Brain pericyte (primary cell): Measurements from ENCODE around the gene KAZN.

Experiments used
- DNase-seq: peaks from one replicate; pipeline ENCODE4 v3.0.0-alpha.2; 2012; ENCODE audit warnings: low read depth, low spot score

KAZN gene

DNA sequence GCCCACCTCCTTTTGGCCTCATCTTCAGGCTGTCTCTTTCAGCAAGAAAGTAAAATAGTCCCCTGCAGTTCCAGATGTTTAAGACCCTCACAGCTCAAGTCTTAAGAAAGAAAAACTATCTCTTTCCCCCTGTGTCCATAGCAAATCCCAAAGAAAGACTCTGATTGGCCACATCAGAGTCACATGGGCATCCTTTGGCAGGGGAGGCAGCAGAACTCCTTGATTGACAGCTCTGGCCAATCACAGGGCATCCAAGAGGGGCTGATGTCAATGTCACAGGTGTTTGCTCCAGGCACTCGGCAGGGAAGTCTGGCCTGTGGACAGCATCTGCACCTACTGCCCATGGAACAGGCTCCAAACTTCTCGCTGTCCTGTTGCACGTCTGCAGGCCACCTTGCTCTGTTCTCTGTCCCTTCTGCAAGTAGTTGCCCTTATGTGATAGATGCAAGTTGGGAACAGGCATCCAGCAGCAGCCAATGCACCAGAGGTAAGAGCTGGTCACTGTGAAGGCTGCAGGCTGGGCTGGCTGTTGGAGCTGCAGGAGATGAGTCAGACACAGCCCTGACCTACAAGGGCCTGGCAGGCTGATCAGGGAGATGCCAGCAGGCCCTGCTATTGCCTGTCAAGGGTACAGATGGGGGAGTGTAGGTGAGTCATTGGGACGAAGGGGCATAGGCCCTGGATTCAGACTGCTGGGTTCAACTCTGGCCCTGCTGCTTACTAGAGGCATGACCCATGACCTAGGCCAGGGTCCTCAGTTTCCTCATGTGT lies 458.2 kb downstream of the KAZN start:
- DNase-seq = no peak

DNA sequence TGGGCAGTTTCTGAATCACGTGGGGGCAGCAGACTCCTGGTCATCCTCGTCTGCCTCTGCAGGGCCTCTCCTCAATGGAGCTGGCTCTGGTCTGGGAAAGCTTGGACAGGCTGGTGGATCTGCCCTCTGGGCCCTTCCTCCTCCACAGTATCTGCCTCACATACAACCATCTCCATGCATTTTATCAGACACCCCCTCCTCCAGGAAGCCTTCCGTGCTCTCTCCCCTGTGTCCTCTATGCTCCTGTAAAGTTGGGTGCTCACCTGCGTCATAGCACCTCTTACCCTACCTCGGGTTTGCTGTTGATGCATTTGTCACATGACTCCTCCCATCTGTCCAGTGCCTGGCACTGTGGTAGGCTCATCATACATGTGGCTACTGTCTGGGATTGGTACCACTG lies 459.3 kb downstream of the KAZN start:
- DNase-seq = no peak

DNA sequence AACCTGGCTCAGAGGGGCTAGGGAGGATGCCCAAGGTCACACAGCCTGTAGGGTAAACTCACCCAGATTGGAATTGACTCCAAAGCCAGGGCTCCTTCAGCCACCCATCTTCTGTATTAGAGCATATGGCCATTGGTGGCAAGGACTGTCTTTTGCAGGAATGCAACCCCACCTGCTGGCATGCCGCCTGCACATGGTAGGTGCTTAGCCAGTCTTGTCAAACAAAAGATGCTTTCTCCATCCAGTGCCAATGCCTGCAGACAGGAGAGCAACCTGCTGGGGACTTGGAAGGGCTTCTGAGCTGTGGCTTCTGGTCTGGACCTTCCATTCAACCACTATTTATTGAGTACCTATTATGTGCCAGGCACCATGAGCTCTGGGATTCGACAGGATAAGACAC lies 459.8 kb downstream of the KAZN start:
- no peak for DNase-seq

DNA sequence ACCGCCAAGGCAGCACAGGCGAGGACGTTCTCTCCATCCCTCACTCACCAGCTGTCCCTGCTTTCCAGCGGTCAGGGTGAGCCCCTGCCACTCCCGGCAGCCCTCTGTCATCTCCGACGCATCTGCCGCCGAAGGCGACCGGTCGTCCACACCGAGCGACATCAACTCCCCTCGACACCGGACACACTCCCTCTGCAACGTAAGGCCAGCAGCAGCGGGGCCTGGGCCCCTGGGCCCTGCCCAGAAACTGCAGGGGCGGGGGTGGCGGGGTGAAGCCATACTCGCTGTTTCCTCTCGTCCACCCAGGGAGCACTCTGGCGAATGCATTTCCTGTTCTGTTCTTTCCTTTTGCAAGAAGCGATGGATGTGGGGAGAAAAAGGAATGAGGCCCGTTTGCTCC lies 461.6 kb downstream of the KAZN start:
- no peak for DNase-seq

DNA sequence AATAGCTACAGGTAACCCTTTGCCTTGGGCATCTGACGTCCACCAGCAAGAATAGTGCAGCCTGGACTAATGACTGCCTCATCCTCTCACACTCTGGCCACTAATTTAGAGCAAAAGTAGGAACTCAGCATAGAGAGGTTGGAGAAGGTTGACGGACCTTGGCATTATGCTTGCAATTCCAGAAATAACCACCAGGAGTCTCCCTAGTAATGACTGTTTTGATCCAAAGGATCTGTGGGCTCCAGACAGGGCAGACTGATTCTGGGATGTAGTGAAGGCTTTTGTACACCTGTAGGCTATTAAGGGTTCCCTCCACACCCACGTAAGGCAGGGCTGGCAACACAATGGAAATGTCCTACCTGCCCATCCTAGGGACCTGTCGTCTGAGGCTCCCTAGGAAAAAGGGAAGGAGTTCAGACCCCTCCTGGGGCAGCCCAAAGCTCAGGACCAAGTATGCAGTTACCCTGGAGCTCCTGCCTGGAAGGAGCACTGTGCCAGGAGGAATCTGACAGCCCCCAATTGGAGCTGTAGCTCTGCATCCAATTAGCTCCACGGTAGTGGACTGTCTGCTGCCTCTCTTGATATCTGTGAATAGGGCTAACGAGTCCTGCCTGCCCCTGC lies 464.1 kb downstream of the KAZN start:
- DNase-seq = no peak

DNA sequence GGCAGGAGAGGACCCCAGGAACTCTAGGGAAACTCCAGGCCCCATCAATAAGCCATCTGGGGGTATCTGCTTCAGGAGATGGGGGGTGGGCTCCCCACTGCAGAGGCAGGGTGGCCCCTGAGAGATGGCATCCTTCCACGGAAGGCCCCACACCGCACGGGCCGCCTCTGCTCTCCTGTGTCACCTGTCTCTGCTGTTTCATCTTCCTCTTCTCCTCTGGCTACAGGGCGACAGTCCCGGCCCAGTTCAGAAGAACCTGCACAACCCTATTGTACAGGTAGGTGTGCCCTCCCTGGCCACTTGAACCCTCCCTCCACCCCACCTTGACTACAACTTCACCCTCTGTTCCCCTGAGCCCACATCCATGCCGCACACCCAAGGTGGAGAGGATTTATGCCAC lies 464.9 kb downstream of the KAZN start:
- no peak for DNase-seq

DNA sequence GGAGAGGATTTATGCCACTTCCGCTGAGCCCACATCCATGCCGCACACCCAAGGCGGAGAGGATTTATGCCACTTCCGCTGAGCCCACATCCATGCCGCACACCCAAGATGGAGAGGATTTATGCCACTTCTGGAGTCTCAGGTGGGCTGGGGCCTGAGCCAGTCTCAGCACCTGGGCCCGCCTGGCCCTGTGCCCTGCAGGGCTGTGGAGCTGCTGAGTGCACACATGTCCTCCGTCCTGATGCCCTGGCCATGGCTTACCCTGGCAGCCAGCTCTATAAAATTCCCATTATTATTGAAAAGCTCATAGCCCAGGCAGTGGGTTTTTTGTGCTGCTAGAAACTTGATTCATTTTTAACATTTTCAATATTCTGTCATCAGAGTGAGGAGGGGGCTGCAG lies 465.3 kb downstream of the KAZN start:
- DNase-seq = no peak

DNA sequence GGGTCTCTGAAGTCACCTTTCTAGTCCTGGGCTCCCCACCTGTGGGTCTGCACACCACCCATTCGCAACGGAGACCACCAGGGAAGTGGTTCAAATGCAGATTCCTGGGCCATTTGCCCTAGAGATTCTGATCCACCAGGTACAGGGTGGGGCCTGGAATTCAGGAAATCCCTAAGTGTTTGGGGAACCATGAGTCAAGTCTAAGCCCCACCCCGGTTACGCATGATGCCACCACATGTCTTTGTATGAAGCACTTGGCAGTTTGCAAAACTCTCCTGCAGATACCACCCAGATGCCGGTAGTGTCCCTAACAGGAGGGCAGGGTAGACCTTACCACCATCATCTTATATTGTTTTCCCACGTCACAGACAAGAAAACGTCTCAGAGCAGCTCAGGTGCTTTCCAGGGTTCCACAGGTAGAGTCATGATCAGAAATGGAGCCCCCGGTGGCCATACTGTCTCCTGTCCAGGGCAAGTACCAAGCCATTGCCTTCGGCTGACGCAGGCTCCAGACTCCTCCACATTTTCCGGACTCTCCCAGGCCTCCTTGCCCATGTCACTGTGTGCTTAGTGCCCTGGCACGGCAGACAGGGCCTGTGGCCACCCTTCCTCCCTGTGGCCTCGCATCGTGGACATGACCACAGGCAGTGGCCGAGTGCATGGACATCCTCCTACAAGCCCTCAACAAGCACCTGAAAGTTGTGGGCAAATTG lies 465.9 kb downstream of the KAZN start:
- no peak for DNase-seq

DNA sequence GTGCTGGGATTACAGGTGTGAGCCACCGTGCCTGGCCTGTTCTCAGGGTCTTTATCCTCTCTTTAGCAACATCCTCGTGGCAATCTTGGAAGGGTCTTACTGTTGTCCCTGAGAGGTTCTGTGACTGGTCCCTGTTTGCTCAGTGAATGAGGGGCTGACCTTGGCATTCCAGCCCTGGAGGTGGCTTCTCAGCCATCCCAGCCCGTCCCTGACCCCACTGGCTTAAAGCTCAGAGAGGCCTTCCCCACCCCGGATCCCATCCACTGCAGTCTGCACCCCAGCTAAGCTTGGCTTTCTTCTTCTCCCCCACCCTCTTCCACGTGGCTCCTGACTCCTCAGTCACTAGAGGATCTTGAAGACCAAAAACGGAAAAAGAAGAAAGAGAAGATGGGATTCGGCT lies 466.8 kb downstream of the KAZN start:
- DNase-seq = no peak

DNA sequence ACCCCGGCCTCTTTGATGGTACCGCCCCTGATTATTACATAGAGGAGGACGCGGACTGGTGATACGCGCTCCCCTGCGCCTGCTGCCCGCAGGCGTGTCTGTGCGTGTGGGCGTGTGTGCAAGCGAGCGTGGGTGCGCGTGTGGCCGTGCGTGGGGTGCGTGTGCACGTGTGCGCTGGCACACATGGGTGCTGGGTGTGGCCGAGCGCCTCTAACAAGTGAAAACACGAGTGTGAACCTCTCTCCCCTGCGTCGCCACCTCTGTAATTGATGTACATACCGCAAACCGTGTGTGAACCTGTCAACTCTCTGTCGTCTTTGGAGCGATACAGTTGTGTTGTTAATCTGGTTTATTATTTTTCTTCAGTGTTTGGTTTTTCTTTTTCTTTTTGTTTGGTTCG lies 467.3 kb downstream of the KAZN start:
- DNase-seq = no peak

DNA sequence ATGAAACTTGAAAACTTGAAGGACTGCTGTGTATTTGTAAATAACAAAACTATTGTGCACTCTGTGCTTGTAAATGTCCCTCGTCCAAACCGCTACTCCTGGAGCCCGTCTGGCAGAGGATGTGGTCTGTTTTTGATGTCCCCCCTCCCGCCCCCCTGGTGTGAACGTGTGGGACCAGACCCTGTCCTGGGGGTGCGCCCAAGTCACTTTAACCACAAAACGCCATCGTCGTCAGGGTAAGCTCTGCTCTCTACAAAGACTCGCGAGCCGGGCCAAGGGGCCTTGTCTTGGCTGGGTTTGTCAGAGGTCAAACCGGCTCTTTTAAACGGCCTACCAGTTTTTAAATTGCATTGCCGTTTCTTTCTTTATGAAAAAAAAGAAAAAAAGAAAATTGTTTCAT lies 467.7 kb downstream of the KAZN start:
- DNase-seq = no peak

DNA sequence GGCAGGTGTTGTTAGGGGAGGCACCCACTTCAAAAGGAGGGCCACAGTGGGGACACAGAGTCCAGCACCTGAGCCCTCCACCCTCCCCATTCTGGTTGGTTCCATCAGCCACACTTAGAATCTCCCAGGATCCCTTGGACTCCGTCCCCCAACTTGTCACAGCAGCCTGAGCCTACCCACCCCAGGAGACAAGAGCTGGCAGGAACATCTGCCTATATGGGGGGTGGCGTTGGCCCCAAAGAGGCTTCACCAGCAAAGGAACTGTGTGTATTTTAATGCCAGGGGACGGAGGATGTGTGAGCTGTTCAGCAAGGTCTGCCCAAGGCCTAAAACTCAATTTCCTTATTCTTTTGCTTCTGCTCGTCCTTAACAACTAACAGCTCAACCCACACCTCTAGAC lies 468.7 kb downstream of the KAZN start:
- DNase-seq = no peak

DNA sequence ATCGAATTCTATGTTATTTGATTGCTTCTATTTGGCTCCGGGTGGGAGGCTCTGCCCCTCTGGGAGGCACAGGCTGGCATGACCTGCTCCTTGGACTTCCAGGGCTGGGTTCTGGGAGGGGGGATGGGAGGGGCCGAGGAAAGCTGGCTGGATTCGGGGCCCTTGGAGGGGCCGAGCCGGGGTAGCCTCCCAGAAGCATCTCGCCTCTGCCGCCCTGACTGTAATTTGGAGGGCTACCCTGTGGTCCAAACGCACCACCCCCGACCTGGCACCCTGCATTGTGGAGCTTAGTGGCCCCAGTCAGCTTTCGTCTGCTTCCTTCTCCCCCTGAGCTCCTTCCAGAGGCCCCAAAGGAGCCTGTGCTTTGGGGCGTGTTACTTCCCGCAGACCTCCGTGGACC lies 469.7 kb downstream of the KAZN start:
- DNase-seq = no peak

DNA sequence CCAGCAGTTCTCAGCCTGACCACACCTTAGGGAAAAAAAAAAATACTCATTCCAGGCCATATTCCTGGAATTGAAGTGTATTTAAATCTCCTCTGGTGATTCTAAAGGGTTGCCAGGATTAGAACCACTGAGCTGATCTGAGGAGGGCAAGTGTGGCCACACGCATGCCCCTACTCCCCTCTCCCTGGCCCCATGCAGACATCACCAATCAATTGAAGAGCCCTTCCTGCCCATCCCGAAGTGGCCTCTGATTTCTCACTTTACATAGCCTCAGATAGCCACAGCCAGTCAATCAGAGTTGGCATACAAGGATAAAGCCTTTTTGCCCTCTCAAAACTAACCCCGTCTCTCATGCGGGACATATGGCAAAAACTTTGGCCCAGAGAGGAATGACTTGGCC lies 470.5 kb downstream of the KAZN start:
- DNase-seq = no peak

DNA sequence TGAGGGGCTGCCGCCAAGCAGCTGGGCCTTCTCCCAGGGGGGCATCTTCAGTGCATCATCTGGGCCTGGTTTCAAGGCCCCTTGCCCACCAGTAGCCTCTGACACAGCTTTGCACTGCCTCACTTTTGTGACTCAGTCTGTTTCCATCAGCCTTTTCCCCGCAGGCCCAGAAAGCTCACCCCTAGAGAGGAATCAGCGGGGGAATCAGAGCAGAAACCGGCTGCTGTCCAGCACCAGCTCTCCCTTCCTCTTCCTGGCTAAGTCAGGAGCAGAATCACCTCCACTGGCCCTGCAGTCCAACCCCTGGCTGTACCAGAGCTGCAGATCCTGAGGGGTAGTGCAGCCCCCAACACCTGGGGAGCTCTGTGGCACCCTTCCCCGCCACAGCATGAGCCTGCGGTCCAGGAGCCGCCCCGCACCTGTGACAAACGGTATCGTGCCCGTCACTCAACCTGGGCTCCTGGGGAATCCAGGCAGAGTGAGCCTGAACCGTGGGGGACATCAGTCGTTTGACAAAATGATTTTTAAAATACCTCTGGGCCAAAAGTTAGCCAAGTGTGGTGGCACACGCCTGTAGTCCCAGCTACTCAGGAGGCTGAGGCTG lies 471.8 kb downstream of the KAZN start:
- DNase-seq = no peak

DNA sequence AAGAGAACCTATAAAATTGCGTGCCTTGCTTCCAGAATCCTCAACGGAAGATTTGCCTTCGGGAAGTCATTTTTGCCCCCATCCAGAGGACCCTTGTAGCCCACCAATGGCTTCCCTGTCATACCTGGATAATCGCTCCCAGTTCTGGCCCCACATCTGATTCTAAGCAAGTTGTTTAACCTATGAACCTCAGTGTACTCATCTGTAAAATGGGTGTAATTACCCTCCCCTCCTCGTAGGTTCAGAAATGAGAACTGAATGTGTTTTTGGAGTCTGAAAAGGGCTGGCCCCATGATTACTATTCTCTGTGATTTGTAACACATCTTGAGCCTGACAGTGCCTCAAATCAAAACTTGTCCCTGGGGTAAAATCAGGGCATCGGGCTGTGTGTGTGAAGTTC lies 473.5 kb downstream of the KAZN start:
- no peak for DNase-seq

DNA sequence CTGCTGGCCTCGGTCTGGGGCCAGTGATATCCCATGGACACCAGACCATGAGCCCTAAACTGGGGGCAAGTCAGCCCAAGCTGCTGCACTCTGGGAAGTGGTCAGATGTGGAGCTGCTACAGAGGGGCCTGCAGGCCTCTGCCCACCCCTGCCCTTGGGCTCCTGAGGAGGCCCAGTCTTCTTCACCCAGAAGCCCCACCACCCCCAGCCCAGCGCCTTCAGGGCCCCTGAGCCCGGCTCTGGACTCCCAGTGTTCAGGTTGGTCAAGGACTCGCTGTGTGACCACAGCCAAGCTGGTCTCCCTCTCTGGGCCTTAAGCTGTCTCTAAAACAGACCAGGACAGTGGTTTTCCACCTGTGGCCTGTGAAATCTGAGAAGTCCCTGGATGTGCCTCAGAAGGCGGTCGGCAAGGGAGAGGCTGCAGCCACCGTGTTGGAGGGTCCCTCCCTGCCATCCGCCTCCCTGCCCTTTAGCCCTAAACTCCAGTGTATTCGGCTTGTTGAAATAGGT lies 475.4 kb downstream of the KAZN start:
- DNase-seq = no peak

DNA sequence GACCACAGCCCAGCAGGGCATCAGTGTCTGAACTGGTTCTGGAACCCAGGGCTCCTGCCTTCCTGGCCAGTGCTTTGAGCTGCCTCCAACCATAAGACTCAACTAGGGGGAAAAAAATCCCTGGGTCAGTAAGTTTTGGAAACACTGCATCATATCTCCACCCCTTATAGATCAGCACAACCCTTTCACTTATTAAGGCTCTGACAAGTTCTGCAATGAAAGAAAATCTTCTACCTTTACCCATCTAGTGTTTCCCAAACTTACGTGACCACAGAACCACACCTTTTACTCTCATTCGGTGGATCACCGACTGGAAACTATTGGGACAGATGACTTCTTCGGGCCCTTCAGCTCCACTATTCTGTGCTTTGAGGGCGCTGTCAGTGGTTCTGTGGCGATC lies 476.7 kb downstream of the KAZN start:
- DNase-seq = no peak

DNA sequence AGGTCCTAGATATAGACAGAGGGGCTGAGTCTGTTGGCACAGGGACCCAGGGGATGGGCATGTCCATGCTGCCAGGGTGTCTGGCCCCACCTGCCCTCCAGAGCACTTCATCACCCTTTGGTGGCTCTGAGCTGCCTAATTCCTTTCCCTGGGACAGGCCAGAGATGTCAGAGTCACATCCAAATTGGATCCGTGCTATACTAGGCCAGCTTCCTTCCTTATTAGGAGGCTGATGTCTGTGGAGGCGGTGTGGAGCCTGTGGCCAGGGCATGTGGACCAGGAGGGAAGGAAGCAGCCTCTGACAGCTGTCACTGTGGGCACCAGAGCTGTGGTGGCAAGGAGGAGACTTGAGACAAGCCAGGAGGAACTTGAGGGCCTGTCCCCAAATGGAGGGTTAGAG lies 477.3 kb downstream of the KAZN start:
- no peak for DNase-seq

DNA sequence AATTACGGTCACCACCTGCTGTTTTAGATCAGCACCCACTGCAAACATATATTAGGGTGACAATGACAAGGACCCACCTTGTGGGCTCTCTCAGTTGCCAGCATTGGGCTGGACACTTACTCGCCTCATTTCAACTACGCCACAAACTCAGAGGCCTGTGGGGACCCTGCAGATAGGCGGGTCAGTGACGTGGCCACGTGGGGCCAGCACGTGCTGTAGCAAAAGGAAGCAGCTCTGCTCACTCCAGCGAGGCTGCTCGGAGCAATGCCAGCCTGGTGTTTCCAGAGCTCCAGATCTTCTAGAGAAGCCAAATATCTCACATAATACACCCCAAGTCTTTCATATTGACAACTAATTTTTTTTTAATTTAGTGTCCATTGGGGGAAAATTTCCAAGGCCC lies 478.3 kb downstream of the KAZN start:
- DNase-seq = no peak

DNA sequence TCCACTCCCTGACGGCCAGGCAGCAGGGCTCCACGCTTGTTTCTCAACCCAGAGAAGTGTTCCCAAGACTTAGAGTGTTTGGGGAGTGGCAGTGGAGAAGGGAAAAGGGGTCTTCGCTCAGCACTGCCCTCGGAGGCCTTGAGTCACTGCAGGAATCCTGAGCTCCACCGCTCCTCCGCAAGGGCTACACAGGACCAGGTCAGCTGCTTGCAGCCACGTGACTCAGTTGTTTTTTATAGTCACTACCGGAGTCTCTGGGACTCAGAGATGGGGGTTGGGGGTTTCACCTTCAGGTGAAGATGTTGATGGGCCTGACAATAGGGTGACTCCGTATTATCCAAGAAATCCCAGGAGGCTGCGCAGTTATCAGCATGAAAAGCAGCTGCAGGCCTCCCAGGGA lies 478.9 kb downstream of the KAZN start:
- no peak for DNase-seq

DNA sequence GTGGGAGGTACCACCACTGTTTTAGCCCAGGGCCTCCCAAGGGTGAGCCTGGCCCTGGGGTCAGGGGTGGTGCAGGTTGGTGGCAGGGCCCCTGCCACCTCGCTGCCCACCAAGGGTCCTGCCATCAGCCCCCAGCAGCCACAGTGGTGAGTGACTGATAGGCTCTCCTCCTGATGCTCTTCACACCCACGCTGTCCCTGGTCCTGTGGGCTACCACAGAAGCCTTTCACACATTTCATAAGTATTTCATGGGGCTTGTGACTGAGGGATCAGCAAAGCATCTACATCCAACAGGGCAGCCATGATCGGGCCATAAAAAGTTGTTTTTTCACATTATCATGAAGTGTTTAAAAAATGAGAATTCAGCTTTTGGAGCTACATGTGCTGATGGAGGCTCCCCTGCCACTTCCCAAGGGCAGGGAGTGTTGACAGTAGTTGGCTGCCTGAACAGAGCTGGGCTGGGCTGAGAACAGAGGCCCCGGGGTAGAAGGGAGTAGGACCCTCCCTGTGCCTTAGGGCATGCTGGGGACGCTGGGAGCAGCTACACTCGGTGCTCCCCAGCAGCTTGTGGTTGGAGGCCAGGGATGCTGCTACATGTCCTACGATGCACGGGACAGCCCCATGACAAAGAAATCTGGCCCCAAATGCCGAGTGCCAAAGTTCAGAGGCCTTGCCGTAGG lies 482.0 kb downstream of the KAZN start:
- no peak for DNase-seq
